Prostate gland (tissue), 2 donors: ENCODE measurements around the gene TBC1D3E.
"Not testable (repeated sequence)": the region's sequence is repeated elsewhere in the genome, so short reads cannot be mapped to it uniquely, and the experiment has no call there.

Source experiments
- CTCF ChIP-seq, 4 experiments: fragments of 200-600 bp in 2 of 4; fragments of 450-650 bp in 2 of 4; sonication (generic) in 2 of 4; IDR thresholded peaks; 1 replicate in 3 of 4; 2 replicates in 1 of 4; pipeline ENCODE4 v1.5.1; 2016 to 2019; ENCODE audit warnings: antibody characterized with exemption in 4 of 4, mild to moderate bottlenecking in 2 of 4, moderate library complexity in 2 of 4
- POLR2A ChIP-seq: fragments of 450-650 bp; IDR thresholded peaks from one replicate; pipeline ENCODE4 v1.6.1; 2016; ENCODE audit warnings: antibody characterized with exemption, mild to moderate bottlenecking

GRCh38 chr17:38094059-38094694, 33.6 kb upstream of the TBC1D3E start:
- TF ChIP-seq CTCF (IDR thresholded peaks at IDR 0.05); POLR2A: not testable (repeated sequence)
